Mesangial cell (primary cell): ENCODE data around the gene SYNPO2L. TPM values are rescaled to one million over a fixed set of nuclear protein-coding genes. Genes with fewer than 3 reads are reported as not detected.

Experiments
- total RNA-seq: library from RNA; depleted of rRNA; stranded (reverse); fragments of >200 nt; gene quantifications from 2 replicates; pipeline ENCODE4 v1.2.3, GENCODE V29; 2015

SYNPO2L gene, protein sequence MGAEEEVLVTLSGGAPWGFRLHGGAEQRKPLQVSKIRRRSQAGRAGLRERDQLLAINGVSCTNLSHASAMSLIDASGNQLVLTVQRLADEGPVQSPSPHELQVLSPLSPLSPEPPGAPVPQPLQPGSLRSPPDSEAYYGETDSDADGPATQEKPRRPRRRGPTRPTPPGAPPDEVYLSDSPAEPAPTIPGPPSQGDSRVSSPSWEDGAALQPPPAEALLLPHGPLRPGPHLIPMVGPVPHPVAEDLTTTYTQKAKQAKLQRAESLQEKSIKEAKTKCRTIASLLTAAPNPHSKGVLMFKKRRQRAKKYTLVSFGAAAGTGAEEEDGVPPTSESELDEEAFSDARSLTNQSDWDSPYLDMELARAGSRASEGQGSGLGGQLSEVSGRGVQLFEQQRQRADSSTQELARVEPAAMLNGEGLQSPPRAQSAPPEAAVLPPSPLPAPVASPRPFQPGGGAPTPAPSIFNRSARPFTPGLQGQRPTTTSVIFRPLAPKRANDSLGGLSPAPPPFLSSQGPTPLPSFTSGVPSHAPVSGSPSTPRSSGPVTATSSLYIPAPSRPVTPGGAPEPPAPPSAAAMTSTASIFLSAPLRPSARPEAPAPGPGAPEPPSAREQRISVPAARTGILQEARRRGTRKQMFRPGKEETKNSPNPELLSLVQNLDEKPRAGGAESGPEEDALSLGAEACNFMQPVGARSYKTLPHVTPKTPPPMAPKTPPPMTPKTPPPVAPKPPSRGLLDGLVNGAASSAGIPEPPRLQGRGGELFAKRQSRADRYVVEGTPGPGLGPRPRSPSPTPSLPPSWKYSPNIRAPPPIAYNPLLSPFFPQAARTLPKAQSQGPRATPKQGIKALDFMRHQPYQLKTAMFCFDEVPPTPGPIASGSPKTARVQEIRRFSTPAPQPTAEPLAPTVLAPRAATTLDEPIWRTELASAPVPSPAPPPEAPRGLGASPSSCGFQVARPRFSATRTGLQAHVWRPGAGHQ
- total RNA-seq = not detected in 2 replicates

DNA sequence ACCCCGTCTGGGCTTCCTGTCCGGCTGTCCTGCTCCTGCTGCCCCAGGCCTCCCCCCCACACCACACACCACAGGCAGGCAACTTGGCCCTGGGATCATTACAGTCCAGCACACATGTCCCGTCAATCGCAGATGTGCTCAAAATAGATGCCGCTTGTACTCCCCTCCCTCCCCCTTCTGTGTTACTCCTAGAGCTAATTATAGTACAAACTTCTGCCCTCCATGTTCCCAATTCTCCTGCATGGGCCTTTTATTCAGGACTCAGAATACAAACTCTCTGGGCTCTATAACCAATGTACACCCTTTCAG is at the start of gene SYNPO2L:
Gene SYNPO2L (minus strand): TSS at position 40 of the 309 bp plus-strand sequence. CDS start 107 bp downstream, outside the sequence.

DNA sequence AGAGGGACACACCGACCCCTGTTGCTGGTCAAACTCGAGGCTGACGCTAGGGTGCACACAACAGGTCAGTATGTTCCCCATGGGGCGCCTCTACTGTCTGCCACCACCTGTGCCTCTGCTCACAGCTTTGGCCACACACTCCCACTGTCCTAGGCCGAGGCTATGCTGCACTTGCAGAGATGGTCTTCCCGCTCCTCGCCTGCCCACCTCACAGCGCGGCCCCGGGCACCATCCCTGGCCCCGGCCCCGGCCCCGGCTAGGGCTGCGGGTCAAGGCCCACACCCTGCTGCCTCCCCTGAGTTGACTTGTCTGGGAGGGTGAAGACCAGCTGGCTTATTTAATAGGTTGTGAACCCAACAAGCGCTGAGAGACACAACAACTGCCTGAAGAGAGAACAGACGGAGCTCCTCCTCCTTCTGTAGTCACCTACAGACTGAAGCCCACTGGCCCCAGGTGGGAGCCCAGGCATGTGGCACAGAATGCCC is 41.9 kb upstream of the SYNPO2L start, which contains the start of gene AGAP5:
Gene AGAP5 (minus strand): TSS at position 435 of the 485 bp plus-strand sequence. CDS start 354 bp downstream, at position 81.

DNA sequence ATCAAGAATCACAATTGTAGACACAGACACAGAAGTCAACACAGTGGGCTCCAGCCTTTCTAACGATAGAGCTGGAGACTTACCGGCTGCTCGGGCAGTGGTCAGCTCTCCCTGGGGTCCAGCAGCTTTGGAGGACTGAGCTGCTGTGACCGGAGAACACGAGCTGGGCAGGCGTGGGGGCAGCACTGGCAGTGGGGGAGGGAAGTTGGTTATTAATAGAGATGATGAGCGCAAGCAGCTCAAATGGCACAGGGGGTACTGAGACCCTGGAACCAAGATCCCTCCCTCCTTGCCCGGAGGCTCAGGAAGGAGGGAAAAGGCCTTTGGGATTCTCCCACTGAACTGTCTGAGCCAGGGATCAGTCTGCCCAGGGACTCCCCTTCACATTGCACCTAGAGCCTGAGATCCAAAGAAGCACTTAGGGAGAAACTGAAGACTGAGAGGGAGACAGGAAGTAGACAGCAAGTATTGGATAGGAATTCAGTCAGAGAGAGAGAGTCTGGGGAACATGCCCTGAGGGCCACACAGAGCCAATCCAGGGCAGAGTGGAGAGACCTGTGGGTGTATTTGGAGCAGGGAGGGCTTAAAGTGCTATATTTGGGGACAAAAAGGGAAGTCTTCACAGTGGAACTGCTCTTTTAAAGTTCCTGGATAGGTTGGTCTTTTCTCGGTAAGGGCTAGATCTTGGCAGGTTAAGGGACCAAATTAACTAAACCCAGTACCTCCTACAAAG is 14.3 kb downstream of the SYNPO2L start, which contains the start of gene MYOZ1:
Gene MYOZ1 (minus strand): TSS at position 147 of the 733 bp plus-strand sequence. CDS start 1,457 bp downstream, outside the sequence.

Other genes starting within 250 kb of the SYNPO2L start
- 101 and 106 TPM in 2 replicates for gene ANXA7, start 242.0 kb downstream of the SYNPO2L start, total RNA-seq
- 0.76 and 0.81 TPM in 2 replicates for gene MSS51, start 222.5 kb downstream of the SYNPO2L start, total RNA-seq
- 13.8 and 17.8 TPM in 2 replicates for gene PPP3CB, start 160.0 kb downstream of the SYNPO2L start, total RNA-seq
- 18.1 and 24.7 TPM in 2 replicates for gene USP54, start 64.7 kb downstream of the SYNPO2L start, total RNA-seq
- gene MYOZ1, start 14.6 kb downstream of the SYNPO2L start, total RNA-seq = 0.89 TPM in 1 of 2 replicates, not detected in the other
- 0.65 and 2.4 TPM in 2 replicates for gene AGAP5, start 42.1 kb upstream of the SYNPO2L start, total RNA-seq
- 67.2 and 85.7 TPM in 2 replicates for gene SEC24C, start 88.3 kb upstream of the SYNPO2L start, total RNA-seq
- 20.5 and 36.7 TPM in 2 replicates for gene CHCHD1, start 126.0 kb upstream of the SYNPO2L start, total RNA-seq
- 42.9 and 83.2 TPM in 2 replicates for gene ZSWIM8, start 129.6 kb upstream of the SYNPO2L start, total RNA-seq
- gene NDST2, start 155.6 kb upstream of the SYNPO2L start, total RNA-seq = 9.3 and 19.5 TPM in 2 replicates
- gene CAMK2G, start 218.5 kb upstream of the SYNPO2L start, total RNA-seq = 18.5 and 19.9 TPM in 2 replicates